WTC11 (cell line): ENCODE data around the gene MTFP1.

Experiments used
- ATF1 ChIP-seq: sonication (generic); formaldehyde crosslinking; IDR thresholded peaks from 2 replicates; pipeline ENCODE4 v1.8.1; 2023; ENCODE audit warnings: mild to moderate bottlenecking, moderate library complexity, missing genetic modification reagents
- ATF3 ChIP-seq: sonication (generic); formaldehyde crosslinking; conservative IDR thresholded peaks from 2 replicates; pipeline ENCODE4 v1.8.1; 2022; ENCODE audit warnings: mild to moderate bottlenecking, missing genetic modification reagents
- FOXJ3 ChIP-seq: sonication (generic); formaldehyde crosslinking; IDR thresholded peaks from 2 replicates; pipeline ENCODE4 v1.9.0; 2021; ENCODE audit warnings: missing genetic modification reagents, mild to moderate bottlenecking, borderline replicate concordance
- FOXK1 ChIP-seq: sonication (generic); formaldehyde crosslinking; IDR thresholded peaks from 2 replicates; pipeline ENCODE4 v1.8.0; 2022; ENCODE audit warnings: mild to moderate bottlenecking, moderate library complexity, missing genetic modification reagents
- IRF2 ChIP-seq: sonication (generic); formaldehyde crosslinking; IDR thresholded peaks from 2 replicates; pipeline ENCODE4 v1.8.0; 2022; ENCODE audit warnings: low read depth, missing genetic modification reagents, borderline replicate concordance
- NFE2L1 ChIP-seq: sonication (generic); formaldehyde crosslinking; IDR thresholded peaks from 2 replicates; pipeline ENCODE4 v1.8.1; 2023; ENCODE audit warnings: missing genetic modification reagents
- NR2C2 ChIP-seq: sonication (generic); formaldehyde crosslinking; IDR thresholded peaks from 2 replicates; pipeline ENCODE4 v1.8.0; 2022; ENCODE audit warnings: mild to moderate bottlenecking, missing genetic modification reagents
- NR3C1 ChIP-seq: sonication (generic); formaldehyde crosslinking; conservative IDR thresholded peaks from 2 replicates; pipeline ENCODE4 v1.8.1; 2023; ENCODE audit warnings: low read depth, mild to moderate bottlenecking, missing genetic modification reagents
- ZNF219 ChIP-seq: sonication (generic); formaldehyde crosslinking; IDR thresholded peaks from 2 replicates; pipeline ENCODE4 v1.8.0; 2023; ENCODE audit warnings: missing genetic modification reagents, mild to moderate bottlenecking, borderline replicate concordance
- ZNF232 ChIP-seq: sonication (generic); formaldehyde crosslinking; IDR thresholded peaks from 2 replicates; pipeline ENCODE4 v1.8.0; 2022; ENCODE audit warnings: mild to moderate bottlenecking, missing genetic modification reagents
- TF ChIP-seq, protein P1 (sequence below): fragments of 200-600 bp; IDR thresholded peaks from 2 replicates; pipeline ENCODE4 v1.8.0; 2022; ENCODE audit warnings: antibody characterized with exemption
- TF ChIP-seq, protein P2 (sequence below): sonication (generic); formaldehyde crosslinking; IDR thresholded peaks from 2 replicates; pipeline ENCODE4 v1.8.1; 2022; ENCODE audit warnings: low read depth, missing genetic modification reagents, borderline replicate concordance
- TF ChIP-seq, protein P3 (sequence below): sonication (generic); formaldehyde crosslinking; IDR thresholded peaks from 2 replicates; pipeline ENCODE4 v1.8.1; 2022; ENCODE audit warnings: mild to moderate bottlenecking, moderate library complexity, missing genetic modification reagents
- TF ChIP-seq, protein P4 (sequence below): sonication (generic); formaldehyde crosslinking; IDR thresholded peaks from 2 replicates; pipeline ENCODE4 v1.8.0; 2022; ENCODE audit warnings: mild to moderate bottlenecking, missing genetic modification reagents

DNA sequence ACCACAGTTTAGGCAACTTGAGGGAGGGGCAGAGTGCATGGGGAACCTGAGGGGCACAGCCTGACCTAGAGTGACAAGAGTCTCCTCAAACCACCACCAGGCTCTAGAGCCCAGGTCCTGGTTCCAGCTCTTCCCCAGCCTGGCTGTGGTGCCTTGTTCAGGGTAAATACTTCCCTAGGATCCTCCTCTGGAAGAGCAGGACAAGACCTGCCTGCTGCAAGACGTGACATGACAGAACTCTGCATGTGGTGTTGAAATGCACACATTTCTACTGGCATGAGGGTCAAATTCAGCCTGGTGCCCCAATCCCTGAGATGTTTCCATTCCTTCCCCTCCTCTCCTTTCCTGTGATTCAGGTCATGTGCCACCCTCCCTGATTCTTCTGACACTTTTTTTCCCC lies 25.4 kb upstream of the MTFP1 start:
- TF ChIP-seq, protein P1, sequence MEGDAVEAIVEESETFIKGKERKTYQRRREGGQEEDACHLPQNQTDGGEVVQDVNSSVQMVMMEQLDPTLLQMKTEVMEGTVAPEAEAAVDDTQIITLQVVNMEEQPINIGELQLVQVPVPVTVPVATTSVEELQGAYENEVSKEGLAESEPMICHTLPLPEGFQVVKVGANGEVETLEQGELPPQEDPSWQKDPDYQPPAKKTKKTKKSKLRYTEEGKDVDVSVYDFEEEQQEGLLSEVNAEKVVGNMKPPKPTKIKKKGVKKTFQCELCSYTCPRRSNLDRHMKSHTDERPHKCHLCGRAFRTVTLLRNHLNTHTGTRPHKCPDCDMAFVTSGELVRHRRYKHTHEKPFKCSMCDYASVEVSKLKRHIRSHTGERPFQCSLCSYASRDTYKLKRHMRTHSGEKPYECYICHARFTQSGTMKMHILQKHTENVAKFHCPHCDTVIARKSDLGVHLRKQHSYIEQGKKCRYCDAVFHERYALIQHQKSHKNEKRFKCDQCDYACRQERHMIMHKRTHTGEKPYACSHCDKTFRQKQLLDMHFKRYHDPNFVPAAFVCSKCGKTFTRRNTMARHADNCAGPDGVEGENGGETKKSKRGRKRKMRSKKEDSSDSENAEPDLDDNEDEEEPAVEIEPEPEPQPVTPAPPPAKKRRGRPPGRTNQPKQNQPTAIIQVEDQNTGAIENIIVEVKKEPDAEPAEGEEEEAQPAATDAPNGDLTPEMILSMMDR = no peak
- TF ChIP-seq FOXJ3 (no peak), FOXK1 (no peak), ZNF232 (CRISPR knock-in tag) (no peak), NR2C2 (CRISPR knock-in tag) (no peak), ATF3 (CRISPR knock-in tag) (no peak), ATF1 (CRISPR knock-in tag) (no peak), ZNF219 (no peak), NR3C1 (CRISPR knock-in tag) (no peak), NFE2L1 (no peak), IRF2 (no peak)
- TF ChIP-seq, protein P2, sequence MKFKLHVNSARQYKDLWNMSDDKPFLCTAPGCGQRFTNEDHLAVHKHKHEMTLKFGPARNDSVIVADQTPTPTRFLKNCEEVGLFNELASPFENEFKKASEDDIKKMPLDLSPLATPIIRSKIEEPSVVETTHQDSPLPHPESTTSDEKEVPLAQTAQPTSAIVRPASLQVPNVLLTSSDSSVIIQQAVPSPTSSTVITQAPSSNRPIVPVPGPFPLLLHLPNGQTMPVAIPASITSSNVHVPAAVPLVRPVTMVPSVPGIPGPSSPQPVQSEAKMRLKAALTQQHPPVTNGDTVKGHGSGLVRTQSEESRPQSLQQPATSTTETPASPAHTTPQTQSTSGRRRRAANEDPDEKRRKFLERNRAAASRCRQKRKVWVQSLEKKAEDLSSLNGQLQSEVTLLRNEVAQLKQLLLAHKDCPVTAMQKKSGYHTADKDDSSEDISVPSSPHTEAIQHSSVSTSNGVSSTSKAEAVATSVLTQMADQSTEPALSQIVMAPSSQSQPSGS (CRISPR knock-in tag) = no peak
- TF ChIP-seq, protein P3, sequence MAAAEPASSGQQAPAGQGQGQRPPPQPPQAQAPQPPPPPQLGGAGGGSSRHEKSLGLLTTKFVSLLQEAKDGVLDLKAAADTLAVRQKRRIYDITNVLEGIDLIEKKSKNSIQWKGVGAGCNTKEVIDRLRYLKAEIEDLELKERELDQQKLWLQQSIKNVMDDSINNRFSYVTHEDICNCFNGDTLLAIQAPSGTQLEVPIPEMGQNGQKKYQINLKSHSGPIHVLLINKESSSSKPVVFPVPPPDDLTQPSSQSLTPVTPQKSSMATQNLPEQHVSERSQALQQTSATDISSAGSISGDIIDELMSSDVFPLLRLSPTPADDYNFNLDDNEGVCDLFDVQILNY = no peak
- TF ChIP-seq, protein P4, sequence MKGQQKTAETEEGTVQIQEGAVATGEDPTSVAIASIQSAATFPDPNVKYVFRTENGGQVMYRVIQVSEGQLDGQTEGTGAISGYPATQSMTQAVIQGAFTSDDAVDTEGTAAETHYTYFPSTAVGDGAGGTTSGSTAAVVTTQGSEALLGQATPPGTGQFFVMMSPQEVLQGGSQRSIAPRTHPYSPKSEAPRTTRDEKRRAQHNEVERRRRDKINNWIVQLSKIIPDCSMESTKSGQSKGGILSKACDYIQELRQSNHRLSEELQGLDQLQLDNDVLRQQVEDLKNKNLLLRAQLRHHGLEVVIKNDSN (CRISPR knock-in tag) = no peak
